Gastrocnemius medialis (tissue), 4 donors: Measurements from ENCODE around the gene TSEN2. TPM values are rescaled to one million over a fixed set of nuclear protein-coding genes. Genes with fewer than 3 reads are reported as not detected.

Experiments
- ATAC-seq, 2 donors: fragments of 150-250 bp; one replicate each; pipeline ENCODE4 v1.9.1; 2016
- DNase-seq, 2 donors: peaks; one replicate each; pipeline ENCODE4 v3.0.0-alpha.2; 2019
- H3K27ac ChIP-seq, 4 donors: fragments of 200-600 bp; sonication (generic); 1 replicate in 1 of 4; 2 replicates in 3 of 4; pipeline ENCODE4 v1.5.1; 2016 to 2018; ENCODE audit warnings: mild to moderate bottlenecking in 2 of 4, moderate library complexity in 1 of 4
- H3K27me3 ChIP-seq, 3 donors: fragments of 200-600 bp; sonication (generic) in 2 of 3; 1 replicate in 1 of 3; 2 replicates in 2 of 3; pipeline versions ENCODE4 v1.5.1 to v1.6.0; 2016 to 2019; ENCODE audit warnings: mild to moderate bottlenecking in 1 of 3, moderate library complexity in 1 of 3
- H3K36me3 ChIP-seq, 2 donors: fragments of 200-600 bp; sonication (generic) in 1 of 2; one replicate each; pipeline ENCODE4 v1.5.1; 2017 to 2018
- H3K4me1 ChIP-seq, 2 donors: fragments of 200-600 bp; sonication (generic) in 1 of 2; one replicate each; pipeline ENCODE4 v1.5.1; 2016 to 2017; ENCODE audit warnings: mild to moderate bottlenecking in 2 of 2
- H3K4me3 ChIP-seq, 4 donors: fragments of 200-600 bp; sonication (generic) in 3 of 4; 1 replicate in 1 of 4; 2 replicates in 3 of 4; pipeline ENCODE4 v1.5.1; 2016 to 2019; ENCODE audit warnings: mild to moderate bottlenecking in 2 of 4
- H3K9me3 ChIP-seq, 3 donors: fragments of 200-600 bp; sonication (generic) in 2 of 3; 1 replicate in 1 of 3; 2 replicates in 2 of 3; pipeline ENCODE4 v1.5.1; 2016 to 2019
- POLR2A ChIP-seq, 2 donors: fragments of 450-650 bp; IDR thresholded peaks; one replicate each; pipeline ENCODE4 v1.6.1; 2017; ENCODE audit warnings: antibody characterized with exemption in 2 of 2, mild to moderate bottlenecking in 2 of 2, moderate library complexity in 2 of 2
- in situ Hi-C, 4 donors: fragments of 200-750 bp; cut with MboI; loops; one replicate each; pipeline versions ENCODE4 v1.15.0 to v1.8.0; 2017; ENCODE audit warnings: low sequenced_read_pairs in 4 of 4
- intact Hi-C: fragments of 100-400 bp; cut with DNase I; formaldehyde crosslinking; loops from one replicate; pipeline ENCODE4 v1.15.1; 2023; ENCODE audit warnings: low total_unique reads
- total RNA-seq, 4 donors: library from RNA; depleted of rRNA; stranded (reverse); fragments of >200 nt; gene quantifications; one replicate each; pipeline versions ENCODE4 v1.1.0 to v1.2.3, GENCODE V29; 2016
- TF ChIP-seq, protein P1 (sequence below), 5 experiments: fragments of 450-650 bp in 3 of 5; fragments of 200-600 bp in 2 of 5; sonication (generic) in 2 of 5; IDR thresholded peaks in 4 of 5; conservative IDR thresholded peaks in 1 of 5; 1 replicate in 4 of 5; 2 replicates in 1 of 5; pipeline ENCODE4 v1.5.1; 2016 to 2019; ENCODE audit warnings: antibody characterized with exemption in 5 of 5, mild to moderate bottlenecking in 3 of 5, moderate library complexity in 3 of 5

The TSEN2 gene
- total RNA-seq, 4 donors from 2014 or later = 10.7 to 19.5 (median 12.0) TPM

DNA sequence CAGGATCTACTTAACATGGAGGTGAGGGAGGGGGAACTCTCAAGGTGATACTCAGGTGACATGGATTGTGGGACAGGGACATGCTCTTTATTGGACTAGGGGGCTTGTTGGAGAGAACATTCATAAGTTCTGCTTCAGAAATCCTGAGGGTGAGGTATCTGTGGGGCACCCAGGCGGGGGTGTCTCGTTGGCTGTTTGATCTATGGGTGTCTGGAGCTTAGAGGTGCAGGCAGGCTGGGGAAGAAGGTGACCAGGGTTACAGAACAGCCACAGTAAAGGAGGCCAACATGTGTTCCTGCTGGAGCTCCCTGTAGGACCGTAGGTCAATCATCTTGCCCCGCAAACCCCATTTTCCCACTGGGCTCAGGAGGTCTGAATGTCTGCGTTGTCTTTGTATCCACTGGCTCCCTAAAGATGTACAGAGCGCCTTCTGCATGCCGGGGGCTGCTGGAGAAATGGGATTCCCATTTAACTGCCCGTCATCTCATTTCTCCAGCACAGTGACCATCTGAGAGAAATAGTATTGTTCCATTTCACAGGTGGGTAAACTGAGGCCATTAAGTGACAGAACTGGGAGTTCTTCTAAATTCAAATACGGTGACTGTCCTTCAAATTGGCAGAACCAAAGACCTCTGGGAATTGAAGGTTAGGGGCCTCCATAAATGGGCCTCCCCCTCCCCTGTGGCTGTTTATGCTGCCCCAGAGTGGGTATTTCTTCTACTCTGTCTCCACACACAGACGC is 40.3 kb upstream of the TSEN2 start:
- no peak overlapping the region for H3K27ac ChIP-seq
- H3K4me1 ChIP-seq = peaks cover 0 to 7% of the 10 kb centered on the region in 2 donors
- ATAC-seq = no peak
- H3K36me3 ChIP-seq = no peaks in the 10 kb centered on the region
- H3K4me3 ChIP-seq = no peak overlapping the region
- H3K27me3 ChIP-seq = peaks cover 0 to 17% (median 14%) of the 10 kb centered on the region in 3 donors
- TF ChIP-seq, protein P1, sequence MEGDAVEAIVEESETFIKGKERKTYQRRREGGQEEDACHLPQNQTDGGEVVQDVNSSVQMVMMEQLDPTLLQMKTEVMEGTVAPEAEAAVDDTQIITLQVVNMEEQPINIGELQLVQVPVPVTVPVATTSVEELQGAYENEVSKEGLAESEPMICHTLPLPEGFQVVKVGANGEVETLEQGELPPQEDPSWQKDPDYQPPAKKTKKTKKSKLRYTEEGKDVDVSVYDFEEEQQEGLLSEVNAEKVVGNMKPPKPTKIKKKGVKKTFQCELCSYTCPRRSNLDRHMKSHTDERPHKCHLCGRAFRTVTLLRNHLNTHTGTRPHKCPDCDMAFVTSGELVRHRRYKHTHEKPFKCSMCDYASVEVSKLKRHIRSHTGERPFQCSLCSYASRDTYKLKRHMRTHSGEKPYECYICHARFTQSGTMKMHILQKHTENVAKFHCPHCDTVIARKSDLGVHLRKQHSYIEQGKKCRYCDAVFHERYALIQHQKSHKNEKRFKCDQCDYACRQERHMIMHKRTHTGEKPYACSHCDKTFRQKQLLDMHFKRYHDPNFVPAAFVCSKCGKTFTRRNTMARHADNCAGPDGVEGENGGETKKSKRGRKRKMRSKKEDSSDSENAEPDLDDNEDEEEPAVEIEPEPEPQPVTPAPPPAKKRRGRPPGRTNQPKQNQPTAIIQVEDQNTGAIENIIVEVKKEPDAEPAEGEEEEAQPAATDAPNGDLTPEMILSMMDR (IDR thresholded peaks at IDR 0.05 in 4 of 5, conservative IDR thresholded peaks at IDR 0.05 in 1 of 5) = no peak
- no peak for TF ChIP-seq POLR2A (IDR thresholded peaks at IDR 0.05)
- intact Hi-C loops = no loop called here
- no peak for DNase-seq
- H3K9me3 ChIP-seq = no peaks in the 10 kb centered on the region
- in situ Hi-C loops = no loop called here

- TF ChIP-seq, protein P1 (IDR thresholded peaks at IDR 0.05 in 4 of 5, conservative IDR thresholded peaks at IDR 0.05 in 1 of 5) = no peak
- no peak for TF ChIP-seq POLR2A (IDR thresholded peaks at IDR 0.05)
- no peaks in the 10 kb centered on the region for H3K9me3 ChIP-seq
- no peak for DNase-seq
- no peak for ATAC-seq
- no peak overlapping the region for H3K4me3 ChIP-seq
- peaks cover 0 to 17% (median 14%) of the 10 kb centered on the region in 3 donors for H3K27me3 ChIP-seq
- no peak overlapping the region for H3K27ac ChIP-seq
- peaks cover 0 to 7% of the 10 kb centered on the region in 2 donors for H3K4me1 ChIP-seq
- intact Hi-C loops = no loop called here
- H3K36me3 ChIP-seq = no peaks in the 10 kb centered on the region
- in situ Hi-C loops = no loop called here
Measured at GRCh38 chr3:12444582-12445471, 39.5 kb upstream of the TSEN2 start.

GRCh38 chr3:12445523-12446240 is 38.6 kb upstream of the TSEN2 start:
- peaks cover 0 to 7% of the 10 kb centered on the region in 2 donors for H3K4me1 ChIP-seq
- DNase-seq = no peak
- no peak overlapping the region for H3K4me3 ChIP-seq
- in situ Hi-C loops (no loop called here), intact Hi-C loops (no loop called here)
- no peak for TF ChIP-seq POLR2A (IDR thresholded peaks at IDR 0.05)
- TF ChIP-seq, protein P1 (IDR thresholded peaks at IDR 0.05 in 4 of 5, conservative IDR thresholded peaks at IDR 0.05 in 1 of 5) = no peak
- H3K9me3 ChIP-seq = no peaks in the 10 kb centered on the region
- H3K36me3 ChIP-seq = no peaks in the 10 kb centered on the region
- no peak overlapping the region for H3K27ac ChIP-seq
- ATAC-seq = no peak
- H3K27me3 ChIP-seq = peaks cover 0 to 17% (median 14%) of the 10 kb centered on the region in 3 donors

- peaks cover 0 to 7% of the 10 kb centered on the region in 2 donors for H3K4me1 ChIP-seq
- in situ Hi-C loops = no loop called here
Measured at GRCh38 chr3:12446298-12446697, 38.0 kb upstream of the TSEN2 start.

More at GRCh38 chr3:12446298-12446697, 38.0 kb upstream of the TSEN2 start:
- ATAC-seq = no peak
- no peak overlapping the region for H3K4me3 ChIP-seq
- DNase-seq = no peak
- no peak overlapping the region for H3K27ac ChIP-seq
- H3K27me3 ChIP-seq = peaks cover 0 to 17% (median 14%) of the 10 kb centered on the region in 3 donors
- no peaks in the 10 kb centered on the region for H3K36me3 ChIP-seq
- TF ChIP-seq, protein P1 (IDR thresholded peaks at IDR 0.05 in 4 of 5, conservative IDR thresholded peaks at IDR 0.05 in 1 of 5) = no peak
- TF ChIP-seq POLR2A (IDR thresholded peaks at IDR 0.05) = no peak
- intact Hi-C loops = no loop called here
- H3K9me3 ChIP-seq = no peaks in the 10 kb centered on the region
